Testis (tissue), 3 donors: ENCODE measurements around the gene COMP. TPM values are rescaled to one million over a fixed set of nuclear protein-coding genes. Genes with fewer than 3 reads are reported as not detected.

Source experiments
- DNase-seq: peaks from one replicate; pipeline ENCODE4 v3.0.0-alpha.2; 2019
- H3K27ac ChIP-seq, 2 donors: fragments of 200-600 bp; sonication (generic); one replicate each; pipeline ENCODE4 v1.5.1; 2019
- H3K27me3 ChIP-seq: fragments of 200-600 bp; sonication (generic); one replicate; pipeline ENCODE4 v1.5.1; 2019
- H3K36me3 ChIP-seq: fragments of 200-600 bp; sonication (generic); one replicate; pipeline ENCODE4 v1.5.1; 2017; ENCODE audit warnings: low read depth; ENCODE audit errors: missing control alignments
- H3K4me1 ChIP-seq: fragments of 200-600 bp; sonication (generic); one replicate; pipeline ENCODE4 v1.5.1; 2019
- H3K4me3 ChIP-seq, 2 donors: fragments of 200-600 bp; sonication (generic); one replicate each; pipeline ENCODE4 v1.5.1; 2017 to 2019
- H3K9me3 ChIP-seq: fragments of 200-600 bp; sonication (generic); one replicate; pipeline ENCODE4 v1.5.1; 2017
- POLR2A ChIP-seq: fragments of 450-650 bp; IDR thresholded peaks from one replicate; pipeline ENCODE4 v1.6.1; 2017; ENCODE audit warnings: antibody characterized with exemption, mild to moderate bottlenecking, moderate library complexity
- WGBS, 2 donors: methylation state at CpG; one replicate each; pipeline ENCODE4 v1.1.5; 2018; 5-methylcytosine and 5-hydroxymethylcytosine counted together
- intact Hi-C: fragments of 100-400 bp; cut with DNase I; formaldehyde crosslinking; loops from one replicate; pipeline ENCODE4 v1.15.1; 2023; ENCODE audit warnings: low total_unique reads
- polyA plus RNA-seq: library from polyadenylated mRNA; stranded (reverse); fragments of 350-450 nt; fragmentation: Illumina TruSeq; extraction: RNeasy Lipid Tissue Mini Kit (QIAGEN cat#74804); gene quantifications from one replicate; pipeline ENCODE4 v1.2.3, GENCODE V29; 2014; ENCODE audit warnings: low read depth, low replicate concordance; ENCODE audit not compliant: insufficient read depth
- total RNA-seq, 2 donors: library from RNA; depleted of rRNA; stranded (reverse); fragments of >200 nt; gene quantifications; one replicate each; pipeline ENCODE4 v1.2.3, GENCODE V29; 2016
- TF ChIP-seq, protein P1 (sequence below), 3 experiments: fragments of 450-650 bp in 2 of 3; fragments of 200-600 bp in 1 of 3; sonication (generic) in 1 of 3; IDR thresholded peaks; one replicate each; pipeline ENCODE4 v1.5.1; 2016 to 2019; ENCODE audit warnings: antibody characterized with exemption in 3 of 3, mild to moderate bottlenecking in 2 of 3, moderate library complexity in 1 of 3

COMP gene
- total and polyA plus RNA-seq, 3 donors from 2014 or later: 3.8 to 23.4 (median 7.1) TPM

DNA sequence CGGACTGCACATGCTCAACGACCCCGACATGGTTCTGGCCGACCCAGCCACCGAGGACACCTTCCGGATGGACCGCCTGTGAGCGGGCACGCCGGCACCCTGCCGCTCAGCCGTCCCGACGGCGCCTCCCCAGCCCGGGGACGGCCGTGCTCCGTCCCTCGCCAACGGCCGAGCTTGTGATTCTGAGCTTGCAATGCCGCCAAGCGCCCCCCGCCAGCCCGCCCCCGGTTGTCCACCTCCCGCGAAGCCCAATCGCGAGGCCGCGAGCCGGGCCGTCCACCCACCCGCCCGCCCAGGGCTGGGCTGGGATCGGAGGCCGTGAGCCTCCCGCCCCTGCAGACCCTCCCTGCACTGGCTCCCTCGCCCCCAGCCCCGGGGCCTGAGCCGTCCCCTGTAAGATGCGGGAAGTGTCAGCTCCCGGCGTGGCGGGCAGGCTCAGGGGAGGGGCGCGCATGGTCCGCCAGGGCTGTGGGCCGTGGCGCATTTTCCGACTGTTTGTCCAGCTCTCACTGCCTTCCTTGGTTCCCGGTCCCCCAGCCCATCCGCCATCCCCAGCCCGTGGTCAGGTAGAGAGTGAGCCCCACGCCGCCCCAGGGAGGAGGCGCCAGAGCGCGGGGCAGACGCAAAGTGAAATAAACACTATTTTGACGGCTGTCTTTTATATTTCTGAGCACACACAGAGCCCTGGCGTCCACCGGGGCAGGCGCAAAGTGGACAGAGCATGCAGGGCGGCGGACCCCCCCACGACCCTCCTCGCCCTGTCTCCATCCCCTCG lies 13.6 kb downstream of the COMP start:
- DNase-seq: no peak
- H3K27ac ChIP-seq: no peak overlapping the region
- no peak for TF ChIP-seq POLR2A
- TF ChIP-seq, protein P1, sequence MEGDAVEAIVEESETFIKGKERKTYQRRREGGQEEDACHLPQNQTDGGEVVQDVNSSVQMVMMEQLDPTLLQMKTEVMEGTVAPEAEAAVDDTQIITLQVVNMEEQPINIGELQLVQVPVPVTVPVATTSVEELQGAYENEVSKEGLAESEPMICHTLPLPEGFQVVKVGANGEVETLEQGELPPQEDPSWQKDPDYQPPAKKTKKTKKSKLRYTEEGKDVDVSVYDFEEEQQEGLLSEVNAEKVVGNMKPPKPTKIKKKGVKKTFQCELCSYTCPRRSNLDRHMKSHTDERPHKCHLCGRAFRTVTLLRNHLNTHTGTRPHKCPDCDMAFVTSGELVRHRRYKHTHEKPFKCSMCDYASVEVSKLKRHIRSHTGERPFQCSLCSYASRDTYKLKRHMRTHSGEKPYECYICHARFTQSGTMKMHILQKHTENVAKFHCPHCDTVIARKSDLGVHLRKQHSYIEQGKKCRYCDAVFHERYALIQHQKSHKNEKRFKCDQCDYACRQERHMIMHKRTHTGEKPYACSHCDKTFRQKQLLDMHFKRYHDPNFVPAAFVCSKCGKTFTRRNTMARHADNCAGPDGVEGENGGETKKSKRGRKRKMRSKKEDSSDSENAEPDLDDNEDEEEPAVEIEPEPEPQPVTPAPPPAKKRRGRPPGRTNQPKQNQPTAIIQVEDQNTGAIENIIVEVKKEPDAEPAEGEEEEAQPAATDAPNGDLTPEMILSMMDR (IDR thresholded peaks at IDR 0.05): no peak
- no peaks in the 10 kb centered on the region for H3K4me1 ChIP-seq
- WGBS, 2 donors: 85 to 87% methylated on average over 16 to 71 of the region's 71 CpGs
- intact Hi-C loops: no loop called here
- H3K36me3 ChIP-seq: no peaks in the 10 kb centered on the region
- no peaks in the 10 kb centered on the region for H3K27me3 ChIP-seq
- no peaks in the 10 kb centered on the region for H3K9me3 ChIP-seq
- no peak overlapping the region for H3K4me3 ChIP-seq

GRCh38 chr19:18776736-18777135 lies 14.4 kb downstream of the COMP start:
- Histone ChIP-seq H3K9me3 (no peaks in the 10 kb centered on the region), H3K27ac (no peak overlapping the region), H3K4me3 (no peak overlapping the region), H3K4me1 (no peaks in the 10 kb centered on the region), H3K27me3 (no peaks in the 10 kb centered on the region), H3K36me3 (no peaks in the 10 kb centered on the region)
- intact Hi-C loops: no loop called here
- TF ChIP-seq POLR2A: no peak
- TF ChIP-seq, protein P1 (IDR thresholded peaks at IDR 0.05): no peak
- no peak for DNase-seq
- WGBS, 2 donors: 91% methylated on average over 12 of the region's 12 CpGs; no CpG with 5 or more reads in 1 of the 2 donors

DNA sequence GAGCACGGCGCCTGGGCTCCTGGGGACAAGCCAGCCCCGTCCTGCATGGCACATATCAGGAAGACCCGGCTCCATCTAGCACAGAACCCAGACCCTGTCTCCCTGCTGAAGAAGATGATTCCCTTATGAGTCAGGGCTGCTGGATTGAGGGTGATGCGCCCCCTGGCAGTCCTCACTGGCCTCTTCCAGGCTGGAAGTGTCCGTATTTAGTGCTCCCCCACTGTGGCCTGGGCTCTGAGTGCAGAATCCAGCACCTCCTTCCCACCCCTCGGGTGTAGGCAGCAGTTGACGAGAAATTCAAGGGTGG lies 14.9 kb downstream of the COMP start:
- Histone ChIP-seq H3K9me3 (no peaks in the 10 kb centered on the region), H3K36me3 (no peaks in the 10 kb centered on the region), H3K27me3 (no peaks in the 10 kb centered on the region), H3K27ac (no peak overlapping the region), H3K4me3 (no peak overlapping the region), H3K4me1 (no peaks in the 10 kb centered on the region)
- intact Hi-C loops: no loop called here
- 73 to 94% methylated on average over 2 to 8 of the region's 8 CpGs for WGBS, 2 donors
- TF ChIP-seq, protein P1 (IDR thresholded peaks at IDR 0.05): no peak
- TF ChIP-seq POLR2A: no peak
- no peak for DNase-seq

GRCh38 chr19:18775586-18776287 lies 15.4 kb downstream of the COMP start:
- 80 to 94% methylated on average over 2 to 33 of the region's 33 CpGs for WGBS, 2 donors
- Histone ChIP-seq H3K9me3 (no peaks in the 10 kb centered on the region), H3K27ac (no peak overlapping the region), H3K36me3 (no peaks in the 10 kb centered on the region), H3K27me3 (no peaks in the 10 kb centered on the region), H3K4me3 (no peak overlapping the region), H3K4me1 (no peaks in the 10 kb centered on the region)
- no peak for DNase-seq
- no peak for TF ChIP-seq POLR2A
- intact Hi-C loops: no loop called here

- Histone ChIP-seq H3K27ac (no peak overlapping the region), H3K4me1 (no peaks in the 10 kb centered on the region), H3K9me3 (no peaks in the 10 kb centered on the region), H3K27me3 (no peaks in the 10 kb centered on the region), H3K4me3 (no peak overlapping the region), H3K36me3 (no peaks in the 10 kb centered on the region)
- intact Hi-C loops: no loop called here
- DNase-seq: no peak
- TF ChIP-seq, protein P1 (IDR thresholded peaks at IDR 0.05): no peak
- TF ChIP-seq POLR2A: no peak
- 96 to 97% methylated on average over 15 to 40 of the region's 40 CpGs for WGBS, 2 donors
Observed at GRCh38 chr19:18774782-18775444, 16.2 kb downstream of the COMP start.
